CD4-positive, alpha-beta T cell treated with Interleukin-17A for 1 hour (primary cell): ENCODE data around the gene INTS1.

Experiments
- DNase-seq: peaks from one replicate; pipeline ENCODE4 v3.0.0-alpha.2; 2020

The INTS1 gene

GRCh38 chr7:1503816-1504775 is at the start of gene INTS1:
INTS1 (minus strand) TSS chr7:1504389; CDS start chr7:1503960, 429 bp downstream.
- peak; percentile 92 for DNase-seq

- DNase-seq = no peak
Measured at GRCh38 chr7:1553512-1554210, 49.5 kb upstream of the INTS1 start.

- DNase-seq = no peak
Measured at GRCh38 chr7:1552200-1552599, 48.0 kb upstream of the INTS1 start.

- DNase-seq = no peak
Measured at GRCh38 chr7:1550846-1551155, 46.6 kb upstream of the INTS1 start.

- no peak for DNase-seq
Measured at GRCh38 chr7:1550005-1550845, 46.0 kb upstream of the INTS1 start.

GRCh38 chr7:1549357-1550004 is 45.3 kb upstream of the INTS1 start:
- DNase-seq = no peak

GRCh38 chr7:1548944-1549343 is 44.8 kb upstream of the INTS1 start:
- no peak for DNase-seq

- DNase-seq = no peak
Measured at GRCh38 chr7:1548438-1548831, 44.2 kb upstream of the INTS1 start.

- no peak for DNase-seq
Measured at GRCh38 chr7:1547777-1548437, 43.7 kb upstream of the INTS1 start.

- no peak for DNase-seq
Measured at GRCh38 chr7:1546909-1547776, 43.0 kb upstream of the INTS1 start.

GRCh38 chr7:1546274-1546908 is 42.2 kb upstream of the INTS1 start:
- no peak for DNase-seq

- no peak for DNase-seq
Measured at GRCh38 chr7:1545417-1546246, 41.4 kb upstream of the INTS1 start.

GRCh38 chr7:1544896-1545416 is 40.8 kb upstream of the INTS1 start:
- no peak for DNase-seq

GRCh38 chr7:1544178-1544895 is 40.1 kb upstream of the INTS1 start:
- DNase-seq = no peak

- DNase-seq = no peak
Measured at GRCh38 chr7:1543826-1544177, 39.6 kb upstream of the INTS1 start.

GRCh38 chr7:1542841-1543747 is 38.9 kb upstream of the INTS1 start:
- DNase-seq = no peak

GRCh38 chr7:1542329-1542728 is 38.1 kb upstream of the INTS1 start:
- no peak for DNase-seq
